Body of pancreas (tissue), 4 donors: ENCODE results near the gene FHL5. TPM values are rescaled to one million over a fixed set of nuclear protein-coding genes. Genes with fewer than 3 reads are reported as not detected.

Experiments used
- ATAC-seq: fragments of 150-250 bp; one replicate; pipeline ENCODE4 v1.9.1; 2016
- DNase-seq, 4 donors: peaks; one replicate each; pipeline ENCODE4 v3.0.0-alpha.2; 2019
- H3K27ac ChIP-seq, 4 donors: fragments of 200-600 bp; sonication (generic); 1 replicate in 3 of 4; 2 replicates in 1 of 4; pipeline versions ENCODE4 v1.5.1 to v1.6.1; 2016 to 2019; ENCODE audit warnings: mild to moderate bottlenecking in 1 of 4, mixed read lengths in 1 of 4, moderate library complexity in 1 of 4
- H3K27me3 ChIP-seq, 2 donors: fragments of 200-600 bp; sonication (generic); one replicate each; pipeline ENCODE4 v1.6.0; 2016; ENCODE audit warnings: mild to moderate bottlenecking in 1 of 2
- H3K36me3 ChIP-seq, 2 donors: fragments of 200-600 bp; sonication (generic); replicated peaks in 1 of 2; 2 replicates each; pipeline ENCODE4 v1.5.1; 2016; ENCODE audit warnings: low read depth in 2 of 2; ENCODE audit not compliant: insufficient read depth in 1 of 2
- H3K4me1 ChIP-seq: fragments of 200-600 bp; sonication (generic); one replicate; pipeline ENCODE4 v1.6.0; 2016
- H3K4me3 ChIP-seq, 2 donors: fragments of 200-600 bp; sonication (generic); 1 replicate in 1 of 2; 2 replicates in 1 of 2; pipeline ENCODE4 v1.5.1; 2016 to 2019
- H3K9me3 ChIP-seq, 3 donors: fragments of 200-600 bp; sonication (generic); 1 replicate in 2 of 3; 2 replicates in 1 of 3; pipeline ENCODE4 v1.5.1; 2016
- POLR2A ChIP-seq, 3 donors: fragments of 450-650 bp; IDR thresholded peaks; one replicate each; pipeline ENCODE4 v1.6.1; 2016; ENCODE audit warnings: antibody characterized with exemption in 3 of 3, mild to moderate bottlenecking in 2 of 3
- WGBS, 2 donors: methylation state at CpG; one replicate each; pipeline ENCODE4 v1.1.5; 2017; 5-methylcytosine and 5-hydroxymethylcytosine counted together
- intact Hi-C: fragments of 100-400 bp; cut with DNase I; formaldehyde crosslinking; loops from one replicate; pipeline ENCODE4 v1.15.1; 2023
- total RNA-seq, 2 donors: library from RNA; depleted of rRNA; stranded (reverse); fragments of >200 nt; gene quantifications; one replicate each; pipeline ENCODE4 v1.1.0, GENCODE V29; 2016
- TF ChIP-seq, protein P1 (sequence below), 7 experiments: fragments of 450-650 bp in 4 of 7; fragments of 200-600 bp in 3 of 7; sonication (generic) in 3 of 7; IDR thresholded peaks; one replicate each; pipeline ENCODE4 v1.5.1; 2016 to 2019; ENCODE audit warnings: antibody characterized with exemption in 7 of 7

Gene FHL5
- total RNA-seq, 2 donors from 2014 or later: 4.9 to 9.6 TPM

DNA sequence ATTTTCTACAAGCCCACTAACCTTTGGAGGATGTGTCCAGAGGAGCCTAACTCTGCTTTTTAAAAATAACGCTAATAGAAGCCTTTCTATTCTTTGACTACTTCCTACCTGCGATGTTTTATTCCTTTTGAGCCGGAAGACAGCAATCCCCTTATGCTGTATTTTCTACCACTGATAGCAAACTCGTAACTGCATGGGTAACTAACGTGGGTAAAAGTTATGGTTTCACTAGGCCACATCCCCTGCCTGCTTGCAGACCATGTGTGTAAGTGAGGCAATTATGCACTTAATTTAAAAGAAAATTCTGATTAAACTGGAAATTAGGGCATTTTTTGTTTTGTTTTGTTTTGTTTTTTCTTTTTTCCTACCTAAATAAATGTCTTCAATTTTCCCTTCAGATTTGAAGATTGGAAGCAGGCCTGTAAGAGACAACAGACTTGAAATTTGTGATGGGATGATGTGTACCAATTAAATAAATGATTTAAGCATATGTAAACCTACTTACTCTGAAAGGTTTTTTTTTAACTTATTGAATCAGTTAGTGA, 40.4 kb upstream of the FHL5 start:
- ATAC-seq (no peak), DNase-seq (no peak)
- peak overlapping the region; percentile 95 to 97 (median 96) for H3K27ac ChIP-seq
- H3K4me3 ChIP-seq: peak overlapping the region; percentile 41 to 92
- TF ChIP-seq, protein P1, sequence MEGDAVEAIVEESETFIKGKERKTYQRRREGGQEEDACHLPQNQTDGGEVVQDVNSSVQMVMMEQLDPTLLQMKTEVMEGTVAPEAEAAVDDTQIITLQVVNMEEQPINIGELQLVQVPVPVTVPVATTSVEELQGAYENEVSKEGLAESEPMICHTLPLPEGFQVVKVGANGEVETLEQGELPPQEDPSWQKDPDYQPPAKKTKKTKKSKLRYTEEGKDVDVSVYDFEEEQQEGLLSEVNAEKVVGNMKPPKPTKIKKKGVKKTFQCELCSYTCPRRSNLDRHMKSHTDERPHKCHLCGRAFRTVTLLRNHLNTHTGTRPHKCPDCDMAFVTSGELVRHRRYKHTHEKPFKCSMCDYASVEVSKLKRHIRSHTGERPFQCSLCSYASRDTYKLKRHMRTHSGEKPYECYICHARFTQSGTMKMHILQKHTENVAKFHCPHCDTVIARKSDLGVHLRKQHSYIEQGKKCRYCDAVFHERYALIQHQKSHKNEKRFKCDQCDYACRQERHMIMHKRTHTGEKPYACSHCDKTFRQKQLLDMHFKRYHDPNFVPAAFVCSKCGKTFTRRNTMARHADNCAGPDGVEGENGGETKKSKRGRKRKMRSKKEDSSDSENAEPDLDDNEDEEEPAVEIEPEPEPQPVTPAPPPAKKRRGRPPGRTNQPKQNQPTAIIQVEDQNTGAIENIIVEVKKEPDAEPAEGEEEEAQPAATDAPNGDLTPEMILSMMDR (IDR thresholded peaks at IDR 0.05): no peak
- no peak for TF ChIP-seq POLR2A (IDR thresholded peaks at IDR 0.05)
- peaks cover 29% of the 10 kb centered on the region for H3K4me1 ChIP-seq
- H3K36me3 ChIP-seq: peaks cover 0 to 6% of the 10 kb centered on the region in 2 donors
- intact Hi-C loops: no loop called here
- H3K27me3 ChIP-seq: no peaks in the 10 kb centered on the region
- WGBS, 2 donors: 0 to 1% methylated on average over 5 of the region's 5 CpGs
- no peaks in the 10 kb centered on the region for H3K9me3 ChIP-seq

DNA sequence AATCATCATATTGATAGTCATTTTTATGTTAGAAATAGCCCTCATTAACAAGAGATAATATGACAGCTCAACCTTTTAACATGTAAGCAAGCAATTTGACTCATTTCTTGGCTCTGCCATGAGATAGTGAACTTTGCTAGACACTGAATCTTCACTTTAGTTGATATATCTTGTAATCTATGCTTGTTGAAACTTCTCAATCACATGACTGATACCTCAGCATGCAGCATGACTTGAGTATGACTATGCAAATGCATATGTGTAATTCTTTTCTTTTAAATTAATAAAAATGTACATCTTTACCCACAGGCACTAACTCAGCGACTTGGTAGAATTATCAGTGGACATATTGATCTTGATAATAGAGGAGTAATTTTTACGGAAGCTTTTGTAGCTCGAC, 34.7 kb upstream of the FHL5 start:
- H3K9me3 ChIP-seq: no peaks in the 10 kb centered on the region
- peaks cover 12% of the 10 kb centered on the region for H3K4me1 ChIP-seq
- H3K27ac ChIP-seq: no peak overlapping the region
- TF ChIP-seq POLR2A (IDR thresholded peaks at IDR 0.05): no peak
- TF ChIP-seq, protein P1 (IDR thresholded peaks at IDR 0.05): no peak
- no peaks in the 10 kb centered on the region for H3K27me3 ChIP-seq
- ATAC-seq: no peak
- H3K36me3 ChIP-seq: peaks cover 8 to 28% of the 10 kb centered on the region in 2 donors
- H3K4me3 ChIP-seq: no peak overlapping the region
- 91 to 95% methylated on average over 3 of the region's 3 CpGs for WGBS, 2 donors
- intact Hi-C loops: no loop called here
- DNase-seq: no peak

DNA sequence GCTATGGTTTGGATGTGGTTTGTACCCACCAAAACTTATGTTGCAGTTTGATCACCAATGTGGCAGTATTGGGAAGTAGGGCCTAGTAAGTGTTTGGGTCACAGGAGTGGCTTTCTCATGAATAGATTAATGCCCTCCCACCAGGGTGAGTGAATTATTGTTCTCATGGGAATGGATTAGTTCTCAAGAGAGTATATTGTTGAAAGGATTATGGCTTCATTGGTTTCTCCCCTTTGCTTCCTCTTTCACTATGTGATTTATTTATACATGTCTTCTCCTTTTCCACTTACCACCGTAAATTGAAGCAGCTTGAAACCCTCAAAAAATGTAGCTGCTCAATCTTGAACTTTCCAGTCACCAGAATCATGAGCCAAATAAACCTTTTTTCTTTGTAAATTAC, 30.5 kb upstream of the FHL5 start:
- Histone ChIP-seq H3K4me3 (no peak overlapping the region), H3K4me1 (peaks cover 2% of the 10 kb centered on the region), H3K9me3 (no peaks in the 10 kb centered on the region), H3K27ac (no peak overlapping the region), H3K27me3 (no peaks in the 10 kb centered on the region), H3K36me3 (peaks cover 8 to 24% of the 10 kb centered on the region in 2 donors)
- intact Hi-C loops: no loop called here
- DNase-seq (no peak), ATAC-seq (no peak)
- TF ChIP-seq, protein P1 (IDR thresholded peaks at IDR 0.05): no peak
- TF ChIP-seq POLR2A (IDR thresholded peaks at IDR 0.05): no peak
- 70 to 83% methylated on average over 1 of the region's 1 CpG for WGBS, 2 donors

DNA sequence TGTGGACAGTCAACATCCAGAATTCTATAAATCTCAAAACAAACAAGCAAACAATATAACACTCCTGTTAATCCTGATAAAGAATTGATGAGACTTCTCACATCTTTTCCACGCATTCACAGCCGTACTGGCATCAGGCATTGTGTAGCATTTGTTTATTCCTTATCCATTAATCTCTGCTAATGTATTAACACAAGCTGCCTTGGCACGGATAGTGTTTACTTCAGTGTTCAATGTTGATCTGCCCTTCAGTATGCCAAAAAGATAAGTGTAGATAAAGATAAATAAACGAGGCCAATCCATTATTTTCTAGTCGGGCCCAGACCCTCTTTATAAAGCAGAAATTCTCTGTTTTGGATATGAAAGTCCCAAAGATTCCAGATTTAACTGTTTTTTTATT, 25.2 kb upstream of the FHL5 start:
- intact Hi-C loops: no loop called here
- H3K4me3 ChIP-seq: no peak overlapping the region
- peaks cover 8% of the 10 kb centered on the region for H3K4me1 ChIP-seq
- H3K27me3 ChIP-seq: no peaks in the 10 kb centered on the region
- H3K27ac ChIP-seq: no peak overlapping the region
- TF ChIP-seq, protein P1 (IDR thresholded peaks at IDR 0.05): no peak
- TF ChIP-seq POLR2A (IDR thresholded peaks at IDR 0.05): no peak
- 8 to 19% methylated on average over 5 of the region's 5 CpGs for WGBS, 2 donors
- no peak for ATAC-seq
- H3K36me3 ChIP-seq: peaks cover 5 to 27% of the 10 kb centered on the region in 2 donors
- no peaks in the 10 kb centered on the region for H3K9me3 ChIP-seq
- no peak for DNase-seq

DNA sequence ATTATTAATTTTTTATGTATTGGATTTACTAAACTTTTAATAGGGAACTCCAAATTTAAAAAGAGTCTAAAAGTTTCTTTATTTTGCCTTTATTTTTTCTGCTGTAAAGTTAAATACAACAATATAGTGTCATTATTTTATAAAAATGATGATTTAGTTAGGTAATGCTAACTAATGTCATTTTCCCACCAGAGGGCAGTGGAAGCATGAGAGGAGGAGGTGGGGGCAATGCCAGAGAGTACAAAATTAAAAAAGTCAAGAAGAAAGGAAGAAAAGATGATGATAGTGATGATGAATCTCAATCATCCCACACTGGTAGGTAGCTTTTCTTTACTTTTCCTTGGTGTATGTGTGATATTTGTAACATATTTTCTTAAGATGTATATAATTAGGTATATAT, 20.2 kb upstream of the FHL5 start:
- Histone ChIP-seq H3K27me3 (no peaks in the 10 kb centered on the region), H3K9me3 (no peaks in the 10 kb centered on the region), H3K4me1 (peaks cover 2% of the 10 kb centered on the region), H3K27ac (no peak overlapping the region), H3K36me3 (peaks cover 13 to 33% of the 10 kb centered on the region in 2 donors), H3K4me3 (no peak overlapping the region)
- intact Hi-C loops: no loop called here
- no peak for DNase-seq
- no peak for TF ChIP-seq POLR2A (IDR thresholded peaks at IDR 0.05)
- TF ChIP-seq, protein P1 (IDR thresholded peaks at IDR 0.05): peak in 3 of 7 experiments; percentile 9 to 25 (median 20)
- ATAC-seq: no peak
